Hindlimb muscle (tissue), 1 donor: ENCODE results near the gene ENDOD1. TPM values are rescaled to one million over a fixed set of nuclear protein-coding genes. Genes with fewer than 3 reads are reported as not detected.

Source experiments
- DNase-seq: peaks from one replicate; pipeline ENCODE4 v3.0.0-alpha.2; 2013
- polyA plus RNA-seq: library from polyadenylated mRNA; unstranded; fragments of 120-200 nt; gene quantifications from one replicate; pipeline ENCODE4 v1.2.1, GENCODE V29; 2013; ENCODE audit not compliant: insufficient read length

Gene ENDOD1
- polyA plus RNA-seq, 1 donor, result 59.3 TPM

DNA sequence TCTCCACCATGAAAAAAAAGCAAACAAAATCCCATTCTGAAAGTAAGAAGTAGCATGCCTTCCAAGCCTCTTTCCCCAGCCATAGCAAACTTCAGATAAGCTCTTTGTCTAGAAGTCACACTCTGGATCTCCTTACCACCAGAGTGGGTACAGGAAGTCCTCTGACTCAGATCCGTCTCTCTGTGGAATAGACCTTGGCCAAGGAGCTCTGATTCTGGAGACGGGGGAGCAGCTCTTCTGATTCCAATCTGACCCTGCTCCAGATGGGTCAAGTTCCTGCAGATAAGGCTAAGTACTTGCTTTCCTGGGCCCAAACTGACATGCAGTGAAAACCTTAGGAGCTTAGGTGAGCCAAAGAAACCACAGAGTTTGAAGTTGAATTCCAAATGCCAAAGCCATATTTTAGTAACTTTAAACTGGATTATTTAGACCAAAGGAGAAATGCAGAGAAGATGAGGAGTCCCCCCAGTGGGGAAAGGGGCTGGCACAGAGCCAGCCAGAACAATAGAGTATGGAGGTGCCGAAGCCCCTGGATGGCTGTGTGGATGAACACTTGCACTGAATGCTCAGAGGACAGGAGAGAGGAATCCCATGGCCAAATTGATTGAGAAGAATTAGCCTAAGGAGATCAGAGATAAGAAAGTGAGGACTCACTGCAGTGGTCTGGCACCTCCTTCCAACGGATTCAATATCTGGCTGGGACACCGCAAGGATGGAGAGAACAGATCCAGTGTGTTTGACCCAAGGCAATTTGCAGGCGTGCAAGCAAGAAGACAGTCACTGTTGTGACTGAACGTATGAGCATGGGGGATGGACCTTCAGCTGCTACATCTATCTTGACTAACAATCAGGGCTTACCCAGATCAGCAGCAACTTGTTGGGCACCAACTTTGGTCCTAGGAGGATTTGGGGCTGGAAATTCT is 54.9 kb downstream of the ENDOD1 start:
- DNase-seq, result no peak

- DNase-seq, result no peak
Measured at GRCh38 chr11:95145430-95146060, 55.9 kb downstream of the ENDOD1 start.

GRCh38 chr11:95147364-95147905 is 57.8 kb downstream of the ENDOD1 start:
- DNase-seq, result peak; percentile 35

DNA sequence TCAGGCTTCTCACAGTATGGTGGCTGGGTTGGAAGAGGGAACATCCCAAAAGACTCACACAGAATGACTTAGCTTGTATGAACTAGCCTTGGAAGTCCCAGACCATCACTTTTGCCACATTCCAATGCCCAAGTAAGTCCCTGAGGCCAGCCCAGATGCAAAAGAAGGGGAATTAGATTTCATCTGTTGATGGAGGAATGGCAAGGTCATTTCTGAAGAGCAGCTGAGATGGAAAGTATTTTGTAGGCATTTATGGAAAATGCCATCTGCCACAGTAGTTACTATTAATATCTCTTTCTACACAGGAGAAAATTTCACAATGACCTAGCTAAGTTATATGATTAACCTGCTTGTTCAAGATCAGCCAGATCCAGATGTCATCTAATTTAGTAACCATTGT is 58.8 kb downstream of the ENDOD1 start:
- DNase-seq, result no peak

- no peak for DNase-seq
Measured at GRCh38 chr11:95148938-95149337, 59.3 kb downstream of the ENDOD1 start.

- no peak for DNase-seq
Measured at GRCh38 chr11:95149651-95150364, 60.2 kb downstream of the ENDOD1 start.

DNA sequence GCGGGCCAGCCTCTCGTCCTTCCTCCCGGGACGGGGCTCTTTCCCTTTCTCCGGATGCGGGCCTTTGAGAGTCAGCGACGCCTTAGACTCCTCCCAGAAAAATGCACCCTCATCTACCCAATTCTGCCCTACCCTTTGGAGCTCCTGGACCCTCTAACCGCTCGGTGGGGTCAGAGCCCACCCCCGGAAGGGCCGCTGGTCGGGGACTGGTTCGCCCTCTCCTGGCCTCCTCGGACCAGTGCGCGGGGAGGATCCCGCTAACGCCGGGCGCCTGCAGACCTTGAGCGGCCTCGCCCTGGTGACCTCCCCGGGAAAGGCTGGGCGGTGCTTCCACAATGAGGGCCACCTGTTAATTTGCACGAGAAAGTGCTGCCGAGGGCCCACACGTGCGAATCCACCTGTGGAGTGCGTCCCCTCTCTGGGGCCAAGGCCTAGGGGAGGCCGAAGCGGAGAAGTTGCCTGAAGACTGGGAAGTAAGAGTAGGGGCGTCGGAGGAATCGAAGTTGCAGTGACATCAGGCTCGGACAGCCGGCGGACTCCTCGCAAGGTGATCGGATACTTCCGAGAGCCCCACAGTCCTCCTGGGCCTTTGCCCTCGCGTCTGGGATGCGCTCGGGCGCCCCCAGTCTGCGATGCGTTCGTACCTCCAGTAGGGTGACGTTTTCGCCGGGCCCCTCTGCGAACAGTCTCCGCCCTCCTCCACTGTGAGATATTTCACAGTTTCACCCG is 61.5 kb downstream of the ENDOD1 start:
- peak; percentile 95 for DNase-seq

DNA sequence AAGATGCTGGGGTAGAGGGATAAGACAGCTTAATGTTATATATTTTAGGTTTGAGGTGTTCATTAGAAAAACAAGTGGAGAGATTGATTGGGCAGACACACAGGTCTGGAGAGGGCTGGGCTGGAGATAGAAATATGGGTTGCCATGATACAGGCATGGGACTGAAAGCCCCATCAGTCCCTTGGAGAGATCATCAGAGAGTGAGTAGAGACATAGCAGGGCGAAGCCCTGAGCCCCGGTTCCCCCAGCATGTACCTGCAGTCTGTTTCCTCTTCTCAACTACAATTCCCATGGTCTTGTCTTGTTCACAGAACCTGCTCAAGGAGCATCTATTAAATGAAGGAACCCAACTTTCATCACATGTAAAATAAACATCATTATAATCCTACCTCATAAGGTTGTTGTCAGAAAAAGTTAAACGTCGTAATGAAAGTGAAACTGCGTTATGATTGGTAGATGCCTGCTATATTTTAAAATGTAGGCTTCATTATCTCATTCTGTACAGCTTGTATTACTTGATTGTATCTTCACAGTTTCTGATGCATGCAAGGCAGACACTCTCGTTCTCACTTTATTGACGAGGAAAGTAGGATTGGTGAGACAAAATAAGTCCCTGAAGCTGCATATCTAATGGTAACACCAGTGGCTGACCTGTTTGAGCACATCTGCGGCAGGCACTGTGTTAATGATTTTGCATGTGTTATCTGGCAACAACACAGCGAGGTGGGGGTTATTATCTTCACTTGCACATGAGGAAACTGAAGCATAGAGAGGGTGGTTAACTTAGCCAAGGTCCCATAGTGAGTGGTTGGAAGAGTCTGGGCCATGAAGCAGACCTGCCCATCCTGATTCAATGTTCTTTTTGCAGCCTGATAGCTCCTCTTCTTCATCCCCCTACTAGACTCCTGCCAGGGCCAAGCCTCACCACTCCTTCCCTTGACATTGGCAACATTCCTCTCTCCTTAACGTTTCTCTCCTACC is 63.5 kb downstream of the ENDOD1 start:
- no peak for DNase-seq

- no peak for DNase-seq
Measured at GRCh38 chr11:95153857-95154246, 64.2 kb downstream of the ENDOD1 start.

- peak; percentile 41 for DNase-seq
Measured at GRCh38 chr11:95154514-95154913, 64.9 kb downstream of the ENDOD1 start.

DNA sequence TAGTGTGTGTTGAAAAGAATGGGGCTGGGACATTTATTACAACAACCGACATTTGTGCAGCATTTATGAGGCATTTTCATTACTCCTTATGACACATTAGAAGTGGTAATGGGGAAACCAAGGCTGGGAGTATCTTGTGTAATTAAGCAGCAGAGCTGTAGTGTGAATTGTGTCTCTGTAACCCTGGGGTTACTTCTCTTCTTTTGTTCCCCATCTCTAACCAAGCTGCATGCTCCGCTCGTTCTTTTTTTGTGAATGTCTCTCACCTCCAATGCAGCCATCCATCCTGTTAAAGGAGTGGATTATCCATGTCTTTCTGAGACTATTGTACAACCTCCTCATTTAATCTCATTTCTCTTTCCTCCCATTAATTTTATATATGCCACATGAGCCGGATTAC is 65.7 kb downstream of the ENDOD1 start:
- DNase-seq, result no peak

- DNase-seq, result no peak
Measured at GRCh38 chr11:95156133-95156721, 66.6 kb downstream of the ENDOD1 start.

DNA sequence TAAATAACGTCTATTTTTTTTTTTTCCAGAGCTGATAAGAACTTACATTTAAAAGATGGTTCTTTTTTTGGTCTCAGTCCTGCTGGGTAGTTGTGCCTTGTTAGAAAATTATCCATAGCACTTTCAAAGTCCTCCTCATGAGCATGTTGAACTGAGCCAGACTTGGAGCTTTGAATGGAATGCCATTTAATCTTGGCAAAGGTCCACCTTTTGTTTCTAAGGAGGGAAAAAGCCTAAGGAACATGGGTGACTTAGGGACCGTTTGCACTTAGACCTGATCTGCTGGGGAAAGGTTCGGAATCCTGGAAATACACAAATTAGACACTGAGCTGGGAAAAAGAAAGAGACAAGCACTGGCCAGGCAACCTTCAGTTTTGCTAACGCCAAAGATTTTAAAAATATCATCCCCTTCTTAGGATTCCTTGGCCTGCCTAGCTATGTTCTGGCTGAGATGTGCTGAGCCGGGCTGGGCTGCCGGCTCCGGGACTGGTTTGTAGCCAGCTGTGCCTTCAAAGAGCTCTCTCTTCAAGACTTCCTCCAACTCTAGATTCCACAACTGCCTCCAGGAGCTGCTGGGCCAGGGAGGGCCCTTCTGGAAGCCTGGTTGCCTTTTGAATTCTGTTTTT is 67.4 kb downstream of the ENDOD1 start:
- peak; percentile 76 for DNase-seq

DNA sequence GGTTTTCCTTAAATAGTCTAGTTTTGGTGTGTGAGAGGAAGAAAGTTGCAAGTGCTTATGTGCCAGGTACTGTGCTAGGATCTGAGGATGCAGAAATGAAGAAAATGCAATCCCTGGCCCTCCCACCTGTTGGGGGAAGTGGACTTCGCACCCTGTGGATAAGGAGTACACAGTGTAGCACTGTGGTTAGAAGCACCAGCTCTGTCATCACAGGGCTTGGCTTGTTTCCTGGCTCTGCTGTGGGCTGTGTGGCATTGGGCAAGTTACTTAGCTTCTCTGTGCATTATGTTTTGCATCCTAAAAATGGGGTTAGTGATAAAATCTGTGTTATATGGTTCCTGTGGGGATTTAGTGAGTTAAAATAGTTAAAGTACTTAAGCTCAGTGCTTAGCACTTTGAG is 68.2 kb downstream of the ENDOD1 start:
- no peak for DNase-seq

DNA sequence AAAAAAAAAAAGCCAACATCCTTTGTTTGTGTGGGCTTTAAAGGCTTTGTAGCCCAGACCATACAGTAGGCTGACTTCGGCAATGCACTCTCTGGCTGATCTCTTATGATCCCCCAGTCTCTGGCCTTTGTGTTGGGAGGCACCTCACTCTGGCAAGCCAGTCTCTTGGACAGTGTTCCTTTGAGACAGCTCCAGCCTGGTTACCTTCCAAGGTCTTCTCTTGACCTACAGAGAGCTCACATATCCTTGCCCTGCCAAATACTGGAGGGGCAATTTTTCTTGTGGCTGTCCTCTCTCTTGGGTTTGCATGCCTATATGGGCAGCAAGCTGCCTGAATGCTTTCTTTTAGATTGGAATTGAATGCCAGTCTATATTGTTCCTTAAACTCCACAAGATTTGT is 71.6 kb downstream of the ENDOD1 start:
- no peak for DNase-seq

GRCh38 chr11:95163106-95163505 is 73.5 kb downstream of the ENDOD1 start:
- no peak for DNase-seq

GRCh38 chr11:95165638-95166037 is 76.0 kb downstream of the ENDOD1 start:
- no peak for DNase-seq

DNA sequence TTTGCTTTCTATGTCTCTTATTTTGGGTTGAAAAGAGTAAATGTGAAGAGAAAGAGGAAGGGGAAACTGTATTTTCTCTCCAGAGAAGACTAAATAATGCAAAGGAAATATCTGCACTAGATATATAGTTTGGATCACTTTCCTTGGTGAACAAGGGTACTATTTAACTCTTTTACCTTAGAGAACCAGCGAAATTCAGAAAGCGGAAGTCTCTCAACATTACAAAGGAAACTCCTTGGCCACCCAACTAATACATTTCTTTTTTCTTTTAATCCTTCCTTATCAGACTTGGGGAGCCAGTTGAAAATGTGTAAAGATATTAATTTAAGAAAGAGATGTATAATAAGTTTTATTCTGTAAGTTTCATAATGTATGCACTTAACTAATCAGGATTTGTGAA is 77.1 kb downstream of the ENDOD1 start:
- DNase-seq, result no peak

DNA sequence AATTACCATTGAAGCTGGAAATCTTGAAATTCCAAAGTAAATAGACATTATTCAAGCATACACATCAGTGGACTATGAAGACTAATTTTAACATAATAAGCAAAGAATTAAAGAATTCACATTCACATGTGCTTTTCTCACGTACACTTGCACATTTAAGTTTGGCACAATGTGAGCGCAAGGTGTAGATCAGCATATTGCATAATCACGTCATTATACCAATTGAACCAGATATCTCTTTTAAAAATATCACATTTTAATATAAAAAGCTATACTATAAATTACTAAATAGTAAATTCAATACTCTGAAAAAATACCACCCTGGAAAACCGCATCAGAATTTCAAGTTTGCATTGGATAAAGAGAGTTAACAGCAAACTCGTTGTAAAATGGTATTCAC is 80.6 kb downstream of the ENDOD1 start:
- no peak for DNase-seq

GRCh38 chr11:95175818-95176380 is 86.3 kb downstream of the ENDOD1 start:
- DNase-seq, result no peak
